GM21367 (cell line): ENCODE data around the gene PDK4.

Experiments used
- ATAC-seq: cut with Tn5 transposase; IDR thresholded peaks from one replicate; pipeline ENCODE4 v1.9.1; 2021; ENCODE audit not compliant: unreplicated experiment

Gene PDK4

GRCh38 chr7:95596198-95597063 is at the start of gene PDK4:
TSS of gene PDK4 (minus strand) at chr7:95596516. CDS start at chr7:95596293, 223 bp downstream.
- no peak for ATAC-seq

GRCh38 chr7:95642173-95642572 is 45.9 kb upstream of the PDK4 start:
- no peak for ATAC-seq

- no peak for ATAC-seq
These were observed 40.0 kb upstream of the PDK4 start for GRCh38 chr7:95636140-95636940.

- ATAC-seq: no peak
These were observed 36.3 kb upstream of the PDK4 start for GRCh38 chr7:95632609-95633008.

GRCh38 chr7:95631527-95631926 is 35.2 kb upstream of the PDK4 start:
- no peak for ATAC-seq

- no peak for ATAC-seq
These were observed 34.6 kb upstream of the PDK4 start for GRCh38 chr7:95630702-95631458.

GRCh38 chr7:95628831-95629439 is 32.6 kb upstream of the PDK4 start:
- ATAC-seq: no peak

- no peak for ATAC-seq
These were observed 27.5 kb upstream of the PDK4 start for GRCh38 chr7:95623788-95624187.

- no peak for ATAC-seq
These were observed 26.5 kb upstream of the PDK4 start for GRCh38 chr7:95622859-95623258.

GRCh38 chr7:95622001-95622549 is 25.8 kb upstream of the PDK4 start:
- no peak for ATAC-seq

GRCh38 chr7:95621404-95621803 is 25.1 kb upstream of the PDK4 start:
- ATAC-seq: no peak

- no peak for ATAC-seq
These were observed 24.3 kb upstream of the PDK4 start for GRCh38 chr7:95620631-95621030.

GRCh38 chr7:95619921-95620320 is 23.6 kb upstream of the PDK4 start:
- ATAC-seq: no peak

GRCh38 chr7:95619517-95619916 is 23.2 kb upstream of the PDK4 start:
- no peak for ATAC-seq

- ATAC-seq: no peak
These were observed 18.2 kb upstream of the PDK4 start for GRCh38 chr7:95614442-95614940.

GRCh38 chr7:95611224-95611623 is 14.9 kb upstream of the PDK4 start:
- no peak for ATAC-seq

GRCh38 chr7:95609277-95609971 is 13.1 kb upstream of the PDK4 start:
- ATAC-seq: no peak

- ATAC-seq: peak; percentile 99
These were observed 12.2 kb upstream of the PDK4 start for GRCh38 chr7:95608359-95609173.

- no peak for ATAC-seq
These were observed 11.2 kb upstream of the PDK4 start for GRCh38 chr7:95607561-95607960.
